ENCODE results near the gene TREX2. TPM values are rescaled to one million over a fixed set of nuclear protein-coding genes. Genes with fewer than 3 reads are reported as not detected.

The TREX2 gene
- total RNA-seq, 1 experiment from 2014 or later: 2.9 TPM

- POLR2A ChIA-PET: no interaction called here
- DNase-seq (ENCODE audit: low read depth, low spot score) (no peak), ATAC-seq (no peak)
- TF ChIP-seq EZH2 (IDR thresholded peaks at IDR 0.05) (no peak), ZNF274 (IDR thresholded peaks at IDR 0.05; ENCODE audit: low read depth, low read length) (no peak)
- Histone ChIP-seq H3K27ac (ENCODE audit: low read depth, low read length) (no peak overlapping the region), H2AFZ (ENCODE audit: low read depth, low read length, poor library complexity, severe bottlenecking) (no peak overlapping the region), H3K9me2 (ENCODE audit: insufficient read depth) (no peaks in the 10 kb centered on the region), H3K9me3 (ENCODE audit: control insufficient read depth in 1 of 2, insufficient read depth in 1 of 2, low read depth in 1 of 2, low read length in 2 of 2) (no peaks in the 10 kb centered on the region), H3K4me2 (ENCODE audit: low read length) (no peak overlapping the region), H3K79me2 (ENCODE audit: insufficient read depth, low read length) (no peaks in the 10 kb centered on the region), H3K4me3 (replicated peaks in 1 of 2; ENCODE audit: low read depth in 1 of 2, low read length in 2 of 2) (no peak overlapping the region), H3K4me1 (ENCODE audit: control insufficient read depth in 1 of 2, insufficient read depth in 2 of 2, low read length in 2 of 2) (peaks cover 0 to 7% of the 10 kb centered on the region in 2 experiments; a peak in 1 of 4 replicates), H4K20me1 (ENCODE audit: insufficient read depth) (no peaks in the 10 kb centered on the region), H3K36me3 (ENCODE audit: control insufficient read depth in 1 of 2, insufficient read depth in 2 of 2, low read length in 2 of 2) (no peaks in the 10 kb centered on the region), H3K9ac (ENCODE audit: low read length) (no peak overlapping the region), H3K27me3 (ENCODE audit: insufficient read depth, low read length) (no peaks in the 10 kb centered on the region)
- CTCF ChIA-PET: interaction anchor here (0.5 kb wide), 1 partner anchor 30 kb away, joined by 5 read pairs; no protein-coding TSS in a partner anchor
- RAD21 ChIA-PET (ENCODE audit: low non-redundant PET in 1 of 2, low total read pairs in 2 of 2, uncharacterized antibody in 2 of 2, unreplicated experiment in 2 of 2): no interaction called here
- no TSS peak for BruUV-seq (replicated peaks)
- intact Hi-C loops (cut with micrococcal nuclease): no loop called here
These were observed 3.9 kb downstream of the TREX2 start for GRCh38 chrX:153441981-153442380.

- no peaks in the 10 kb centered on the region for H3K9me3 ChIP-seq (ENCODE audit: control insufficient read depth in 1 of 2, insufficient read depth in 1 of 2, low read depth in 1 of 2, low read length in 2 of 2)
- no TSS peak for BruUV-seq (replicated peaks)
- no peaks in the 10 kb centered on the region for H3K27me3 ChIP-seq (ENCODE audit: insufficient read depth, low read length)
- TF ChIP-seq POLR2AphosphoS5 (IDR thresholded peaks at IDR 0.05; ENCODE audit: low read depth, low read length): no peak
- TF ChIP-seq SP1 (IDR thresholded peaks at IDR 0.05; ENCODE audit: low read depth): no peak
- no peak for TF ChIP-seq ZBTB33 (IDR thresholded peaks at IDR 0.05; ENCODE audit: extremely low read depth, insufficient replicate concordance, low read length)
- H3K79me2 ChIP-seq (ENCODE audit: insufficient read depth, low read length): no peaks in the 10 kb centered on the region
- no peak overlapping the region for H3K4me3 ChIP-seq (replicated peaks in 1 of 2; ENCODE audit: low read depth in 1 of 2, low read length in 2 of 2)
- ATAC-seq (no peak), DNase-seq (ENCODE audit: low read depth, low spot score) (no peak)
- POLR2A ChIA-PET: no interaction called here
- H4K20me1 ChIP-seq (ENCODE audit: insufficient read depth): no peaks in the 10 kb centered on the region
- no peaks in the 10 kb centered on the region for H3K9me2 ChIP-seq (ENCODE audit: insufficient read depth)
- CTCF ChIA-PET: no interaction called here
- H3K27ac ChIP-seq (ENCODE audit: low read depth, low read length): no peak overlapping the region
- no peak overlapping the region for H3K4me2 ChIP-seq (ENCODE audit: low read length)
- no peak overlapping the region for H3K9ac ChIP-seq (ENCODE audit: low read length)
- intact Hi-C loops (cut with micrococcal nuclease): no loop called here
- H3K4me1 ChIP-seq (ENCODE audit: control insufficient read depth in 1 of 2, insufficient read depth in 2 of 2, low read length in 2 of 2): peaks cover 0 to 7% of the 10 kb centered on the region in 2 experiments; a peak in 1 of 4 replicates
- RAD21 ChIA-PET (ENCODE audit: low non-redundant PET in 1 of 2, low total read pairs in 2 of 2, uncharacterized antibody in 2 of 2, unreplicated experiment in 2 of 2): no interaction called here
- no peaks in the 10 kb centered on the region for H3K36me3 ChIP-seq (ENCODE audit: control insufficient read depth in 1 of 2, insufficient read depth in 2 of 2, low read length in 2 of 2)
- H2AFZ ChIP-seq (ENCODE audit: low read depth, low read length, poor library complexity, severe bottlenecking): no peak overlapping the region
These were observed 4.6 kb downstream of the TREX2 start for GRCh38 chrX:153441296-153441695.
